DOHH2 (cell line): ENCODE data around the gene YEATS4.

Experiments used
- H3F3A ChIP-seq: fragments of 200-600 bp; sonication (generic), shearing (Covaris generic); 2 replicates; pipeline ENCODE4 v1.6.0; 2016; ENCODE audit warnings: antibody characterized with exemption, mild to moderate bottlenecking; ENCODE audit not compliant: control insufficient read depth, insufficient read depth
- H3K27ac ChIP-seq: fragments of 200-600 bp; sonication (generic); 2 replicates; pipeline ENCODE4 v1.5.1; 2014; ENCODE audit warnings: low read depth, mild to moderate bottlenecking, low read length, moderate library complexity
- H3K27me3 ChIP-seq: fragments of 200-600 bp; sonication (generic); 2 replicates; pipeline ENCODE4 v1.6.1; 2014; ENCODE audit warnings: mild to moderate bottlenecking, low read length, mixed read lengths; ENCODE audit not compliant: control insufficient read depth
- H3K36me3 ChIP-seq: fragments of 200-600 bp; sonication (generic); 2 replicates; pipeline ENCODE4 v1.6.1; 2014; ENCODE audit warnings: mild to moderate bottlenecking, low read length, moderate library complexity, mixed read lengths; ENCODE audit not compliant: control insufficient read depth
- H3K4me1 ChIP-seq: fragments of 200-600 bp; sonication (generic); 2 replicates; pipeline ENCODE4 v1.6.1; 2014; ENCODE audit warnings: mild to moderate bottlenecking, low read length, mixed read lengths; ENCODE audit not compliant: control insufficient read depth
- H3K4me2 ChIP-seq: fragments of 200-600 bp; sonication (generic); 2 replicates; pipeline ENCODE4 v1.6.0; 2014; ENCODE audit warnings: mild to moderate bottlenecking, low read length, moderate library complexity
- H3K4me3 ChIP-seq: fragments of 200-600 bp; sonication (generic); 2 replicates; pipeline ENCODE4 v1.5.1; 2014; ENCODE audit warnings: mild to moderate bottlenecking, low read length, mixed read lengths
- H3K79me2 ChIP-seq: fragments of 200-600 bp; sonication (generic); 2 replicates; pipeline ENCODE4 v1.6.1; 2014; ENCODE audit warnings: mild to moderate bottlenecking, low read length, mixed read lengths; ENCODE audit not compliant: control insufficient read depth
- H3K9me2 ChIP-seq: fragments of 200-600 bp; sonication (generic); replicated peaks from 2 replicates; pipeline ENCODE4 v1.6.1; 2014; ENCODE audit warnings: mild to moderate bottlenecking, low read length, mixed read lengths; ENCODE audit not compliant: control insufficient read depth
- H3K9me3 ChIP-seq: fragments of 200-600 bp; sonication (generic); 2 replicates; pipeline ENCODE4 v1.6.1; 2014; ENCODE audit warnings: antibody characterized with exemption, low read length, mixed read lengths; ENCODE audit not compliant: control insufficient read depth, insufficient read depth
- H4K20me1 ChIP-seq: fragments of 200-600 bp; sonication (generic); 2 replicates; pipeline ENCODE4 v1.6.0; 2014; ENCODE audit warnings: low read depth, mild to moderate bottlenecking, antibody characterized with exemption, low read length, moderate library complexity; ENCODE audit not compliant: control insufficient read depth, insufficient read depth
- EZH2phosphoT487 ChIP-seq: fragments of 200-600 bp; sonication (generic); IDR thresholded peaks from 2 replicates; pipeline ENCODE4 v1.6.1; 2017; ENCODE audit warnings: borderline replicate concordance, mild to moderate bottlenecking, antibody characterized with exemption, low read length, moderate library complexity, mixed read lengths
- TF ChIP-seq, protein P1 (sequence below): fragments of 200-600 bp; sonication (generic); IDR thresholded peaks from one replicate; pipeline ENCODE4 v1.5.1; 2014; ENCODE audit warnings: antibody characterized with exemption, mild to moderate bottlenecking, low read depth, low read length; ENCODE audit not compliant: poor library complexity, severe bottlenecking

The YEATS4 gene

DNA sequence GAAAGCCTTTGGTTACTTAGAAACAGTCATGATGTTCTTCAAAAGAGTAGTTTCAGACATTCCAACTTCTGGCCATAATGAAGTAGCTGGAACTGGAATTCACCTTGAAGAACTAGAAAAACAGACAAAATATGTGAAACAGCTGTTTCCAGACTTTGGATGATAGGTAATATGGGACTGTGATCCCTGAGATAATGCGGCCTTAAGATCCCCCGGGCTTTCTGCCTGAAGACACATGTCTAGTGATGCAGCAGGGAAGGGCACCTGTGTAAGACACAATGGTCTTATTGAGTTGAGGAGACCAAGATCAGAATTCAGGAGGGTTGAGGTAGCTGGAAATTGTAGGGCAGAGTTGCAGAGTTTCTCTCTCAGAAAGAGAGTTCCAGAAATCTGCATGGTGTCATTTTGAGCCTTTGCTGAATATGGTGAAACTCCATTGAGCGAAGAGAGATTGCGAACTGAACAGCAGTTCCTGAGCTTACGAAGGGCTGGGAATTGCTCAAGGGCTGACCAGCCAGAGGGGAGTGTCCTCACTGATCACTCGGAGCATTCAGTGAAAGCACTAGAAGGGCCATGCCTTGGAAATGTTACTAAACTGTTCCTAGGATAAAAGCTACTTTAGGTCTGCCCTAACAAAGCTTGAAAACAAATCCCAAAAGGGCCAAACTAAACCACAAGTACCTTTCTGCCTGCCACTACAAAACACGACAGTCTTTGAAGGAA is 69.0 kb downstream of the YEATS4 start:
- Histone ChIP-seq H3K9me3 (no peaks in the 10 kb centered on the region), H4K20me1 (no peaks in the 10 kb centered on the region), H3K4me3 (no peak overlapping the region), H3K4me2 (no peak overlapping the region), H3K27me3 (no peaks in the 10 kb centered on the region), H3K27ac (no peak overlapping the region), H3K9me2 (no peaks in the 10 kb centered on the region), H3K79me2 (no peaks in the 10 kb centered on the region), H3K36me3 (no peaks in the 10 kb centered on the region), H3F3A (no peaks in the 10 kb centered on the region), H3K4me1 (no peaks in the 10 kb centered on the region)
- TF ChIP-seq, protein P1, sequence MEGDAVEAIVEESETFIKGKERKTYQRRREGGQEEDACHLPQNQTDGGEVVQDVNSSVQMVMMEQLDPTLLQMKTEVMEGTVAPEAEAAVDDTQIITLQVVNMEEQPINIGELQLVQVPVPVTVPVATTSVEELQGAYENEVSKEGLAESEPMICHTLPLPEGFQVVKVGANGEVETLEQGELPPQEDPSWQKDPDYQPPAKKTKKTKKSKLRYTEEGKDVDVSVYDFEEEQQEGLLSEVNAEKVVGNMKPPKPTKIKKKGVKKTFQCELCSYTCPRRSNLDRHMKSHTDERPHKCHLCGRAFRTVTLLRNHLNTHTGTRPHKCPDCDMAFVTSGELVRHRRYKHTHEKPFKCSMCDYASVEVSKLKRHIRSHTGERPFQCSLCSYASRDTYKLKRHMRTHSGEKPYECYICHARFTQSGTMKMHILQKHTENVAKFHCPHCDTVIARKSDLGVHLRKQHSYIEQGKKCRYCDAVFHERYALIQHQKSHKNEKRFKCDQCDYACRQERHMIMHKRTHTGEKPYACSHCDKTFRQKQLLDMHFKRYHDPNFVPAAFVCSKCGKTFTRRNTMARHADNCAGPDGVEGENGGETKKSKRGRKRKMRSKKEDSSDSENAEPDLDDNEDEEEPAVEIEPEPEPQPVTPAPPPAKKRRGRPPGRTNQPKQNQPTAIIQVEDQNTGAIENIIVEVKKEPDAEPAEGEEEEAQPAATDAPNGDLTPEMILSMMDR = no peak
- TF ChIP-seq EZH2phosphoT487 = no peak

DNA sequence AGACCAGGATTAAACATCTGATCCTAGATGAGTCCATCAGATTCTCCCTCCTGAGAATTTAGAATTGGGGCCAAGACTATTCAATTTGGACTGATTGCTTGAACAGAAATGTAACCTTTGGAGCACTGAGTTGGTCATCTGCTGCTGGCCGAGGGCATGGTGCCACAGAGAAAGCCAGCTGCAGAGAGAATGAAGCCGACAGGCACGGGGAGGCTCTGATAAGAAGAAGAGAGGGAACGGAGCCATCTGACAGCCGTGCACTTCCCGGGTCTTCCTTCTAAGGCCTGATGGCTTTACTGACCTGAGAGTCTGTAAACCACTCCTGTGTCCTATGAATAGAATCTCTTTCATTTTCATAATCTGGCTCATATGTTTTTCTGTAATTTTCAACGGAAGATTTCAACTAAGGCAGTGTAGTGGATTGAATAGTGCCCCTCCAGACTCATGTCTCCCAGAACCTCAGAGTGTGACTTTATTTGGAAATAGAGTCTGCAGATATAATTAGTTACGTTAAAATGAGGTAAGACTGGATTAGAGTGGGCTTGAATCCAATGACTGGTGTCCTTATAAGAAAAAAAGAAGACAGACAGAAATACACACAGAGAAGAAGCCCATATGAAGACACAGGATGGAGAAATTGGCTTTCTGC is 71.5 kb downstream of the YEATS4 start:
- H3K4me1 ChIP-seq = no peaks in the 10 kb centered on the region
- H3K27me3 ChIP-seq = no peaks in the 10 kb centered on the region
- no peaks in the 10 kb centered on the region for H3F3A ChIP-seq
- no peaks in the 10 kb centered on the region for H4K20me1 ChIP-seq
- TF ChIP-seq, protein P1 = no peak
- TF ChIP-seq EZH2phosphoT487 = no peak
- H3K4me3 ChIP-seq = no peak overlapping the region
- H3K36me3 ChIP-seq = no peaks in the 10 kb centered on the region
- no peaks in the 10 kb centered on the region for H3K9me3 ChIP-seq
- no peaks in the 10 kb centered on the region for H3K9me2 ChIP-seq
- no peak overlapping the region for H3K27ac ChIP-seq
- no peaks in the 10 kb centered on the region for H3K79me2 ChIP-seq
- H3K4me2 ChIP-seq = no peak overlapping the region

DNA sequence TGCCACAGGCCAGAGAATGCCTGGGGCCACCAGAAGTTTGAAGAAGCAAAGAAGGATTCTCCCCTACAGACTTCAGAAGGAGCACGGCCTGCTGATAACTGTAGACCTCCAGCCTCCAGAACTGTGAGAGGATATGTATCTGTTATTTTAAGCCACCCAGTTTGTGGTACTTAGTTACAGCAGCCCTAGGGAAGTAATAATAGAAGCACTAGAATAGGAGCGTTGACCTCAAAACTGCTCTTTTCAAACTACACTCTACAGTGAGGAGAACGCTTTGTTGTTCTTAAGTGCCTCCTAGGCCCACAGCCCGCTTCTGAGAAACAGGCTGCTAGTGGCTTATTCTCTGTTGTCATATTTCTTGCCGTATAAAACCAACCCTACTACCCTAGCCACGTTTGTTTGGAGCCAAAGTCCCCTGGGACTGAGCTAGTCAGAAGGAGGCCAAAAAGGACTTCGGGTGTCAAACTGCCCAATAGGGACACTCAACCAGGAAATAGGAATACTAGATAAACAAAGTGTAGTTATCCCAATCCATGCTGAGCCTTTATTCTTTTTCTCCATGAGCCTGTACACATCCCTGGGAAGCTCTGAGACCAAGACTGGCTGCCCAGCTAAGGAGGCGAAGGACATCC is 72.2 kb downstream of the YEATS4 start:
- Histone ChIP-seq H4K20me1 (no peaks in the 10 kb centered on the region), H3K4me2 (no peak overlapping the region), H3K36me3 (no peaks in the 10 kb centered on the region), H3K27ac (no peak overlapping the region), H3K79me2 (no peaks in the 10 kb centered on the region), H3K9me2 (no peaks in the 10 kb centered on the region), H3F3A (no peaks in the 10 kb centered on the region), H3K4me3 (no peak overlapping the region), H3K27me3 (no peaks in the 10 kb centered on the region), H3K4me1 (no peaks in the 10 kb centered on the region), H3K9me3 (no peaks in the 10 kb centered on the region)
- TF ChIP-seq, protein P1 = no peak
- no peak for TF ChIP-seq EZH2phosphoT487
